ENCODE results near the gene SUSD4. TPM values are rescaled to one million over a fixed set of nuclear protein-coding genes. Genes with fewer than 3 reads are reported as not detected.

Gene SUSD4
- total RNA-seq, 1 experiment from 2014 or later, result 3.2 TPM

DNA sequence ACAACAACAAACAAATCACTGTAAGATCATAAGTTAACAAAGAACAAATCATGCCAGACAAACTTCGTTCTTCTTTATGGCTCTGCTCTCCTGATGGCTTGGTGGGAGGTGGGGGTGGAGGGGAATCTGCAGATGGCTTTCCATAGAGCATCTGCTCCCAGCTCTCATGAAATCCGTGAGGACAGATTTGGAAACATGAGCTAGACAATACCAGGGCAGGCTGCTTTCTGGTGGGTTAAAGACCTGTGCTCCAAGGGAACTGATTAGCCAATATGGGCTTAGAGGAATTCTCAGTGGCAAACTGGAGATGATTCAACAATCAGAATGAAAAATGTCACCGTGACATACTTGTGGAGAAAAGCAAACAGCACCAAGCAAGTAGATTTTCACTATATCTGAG, 151.5 kb downstream of the SUSD4 start:
- TF ChIP-seq, protein P1, sequence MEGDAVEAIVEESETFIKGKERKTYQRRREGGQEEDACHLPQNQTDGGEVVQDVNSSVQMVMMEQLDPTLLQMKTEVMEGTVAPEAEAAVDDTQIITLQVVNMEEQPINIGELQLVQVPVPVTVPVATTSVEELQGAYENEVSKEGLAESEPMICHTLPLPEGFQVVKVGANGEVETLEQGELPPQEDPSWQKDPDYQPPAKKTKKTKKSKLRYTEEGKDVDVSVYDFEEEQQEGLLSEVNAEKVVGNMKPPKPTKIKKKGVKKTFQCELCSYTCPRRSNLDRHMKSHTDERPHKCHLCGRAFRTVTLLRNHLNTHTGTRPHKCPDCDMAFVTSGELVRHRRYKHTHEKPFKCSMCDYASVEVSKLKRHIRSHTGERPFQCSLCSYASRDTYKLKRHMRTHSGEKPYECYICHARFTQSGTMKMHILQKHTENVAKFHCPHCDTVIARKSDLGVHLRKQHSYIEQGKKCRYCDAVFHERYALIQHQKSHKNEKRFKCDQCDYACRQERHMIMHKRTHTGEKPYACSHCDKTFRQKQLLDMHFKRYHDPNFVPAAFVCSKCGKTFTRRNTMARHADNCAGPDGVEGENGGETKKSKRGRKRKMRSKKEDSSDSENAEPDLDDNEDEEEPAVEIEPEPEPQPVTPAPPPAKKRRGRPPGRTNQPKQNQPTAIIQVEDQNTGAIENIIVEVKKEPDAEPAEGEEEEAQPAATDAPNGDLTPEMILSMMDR (conservative IDR thresholded peaks at IDR 0.05), result no peak
- TF ChIP-seq EZH2 (IDR thresholded peaks at IDR 0.05; ENCODE audit: low read depth), result no peak
- CTCF ChIA-PET, result no interaction called here
- no peak overlapping the region for H2AFZ ChIP-seq
- POLR2A ChIA-PET (ENCODE audit: unreplicated experiment), result interaction anchor here (0.7 kb wide), 1 partner anchor 24 kb away, joined by 3 read pairs; no protein-coding TSS in a partner anchor
- no peaks in the 10 kb centered on the region for H3K9me2 ChIP-seq (ENCODE audit: insufficient read depth)
- no peak overlapping the region for H3K27ac ChIP-seq
- no TSS peak for BruUV-seq (replicated peaks)
- no peaks in the 10 kb centered on the region for H4K20me1 ChIP-seq (ENCODE audit: insufficient read depth)
- no peaks in the 10 kb centered on the region; the same call in 1 of the 2 replicates for H3K9me3 ChIP-seq (ENCODE audit: insufficient read depth, low read depth)
- intact Hi-C loops (cut with micrococcal nuclease; ENCODE audit: unreplicated experiment), result no loop called here
- H3K4me2 ChIP-seq, result no peak overlapping the region
- H3K79me2 ChIP-seq (ENCODE audit: low read depth), result no peaks in the 10 kb centered on the region
- no peak overlapping the region for H3K4me3 ChIP-seq
- no peaks in the 10 kb centered on the region for H3K4me1 ChIP-seq (replicated peaks; ENCODE audit: insufficient read depth)
- no peaks in the 10 kb centered on the region for H3F3A ChIP-seq (ENCODE audit: insufficient read depth, low read depth)
- no peaks in the 10 kb centered on the region for H3K36me3 ChIP-seq (ENCODE audit: low read depth)
- H3K27me3 ChIP-seq (ENCODE audit: insufficient read depth, low read depth), result no peaks in the 10 kb centered on the region
- peak in 1 of 2 experiments; percentile 41 for DNase-seq

DNA sequence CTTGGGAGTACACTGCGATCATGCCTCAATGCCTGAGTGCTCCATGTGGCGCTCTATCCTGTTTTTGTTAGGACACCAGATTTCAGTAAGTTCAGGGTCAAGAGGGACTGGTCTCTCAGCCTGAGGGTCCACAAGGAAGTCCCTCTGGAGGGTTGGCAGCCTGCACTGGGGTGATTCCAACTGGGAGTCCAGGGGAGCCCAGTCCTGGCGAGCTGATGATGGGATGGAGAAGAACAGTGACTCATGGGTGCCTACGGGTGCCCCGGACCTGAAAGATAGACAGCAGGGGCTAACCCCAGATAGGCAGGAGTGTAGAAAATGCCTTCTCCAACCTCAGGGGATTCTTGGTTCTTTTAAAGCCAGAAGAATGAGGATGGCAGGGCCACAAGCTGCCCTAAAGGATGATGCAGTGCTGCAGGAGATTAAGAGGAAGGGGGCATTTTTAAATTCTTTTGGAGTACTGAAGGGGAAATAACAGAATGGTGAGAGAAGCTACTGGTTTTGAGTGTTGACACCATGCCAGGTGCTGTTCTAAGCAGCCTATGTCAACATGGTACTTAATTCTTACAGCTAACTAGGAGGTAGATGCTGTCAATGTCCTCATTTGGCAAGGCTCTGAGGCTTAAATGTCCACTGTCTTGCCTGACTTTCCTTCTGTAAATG, 152.5 kb downstream of the SUSD4 start:
- H3K36me3 ChIP-seq (ENCODE audit: low read depth), result no peaks in the 10 kb centered on the region
- no peak overlapping the region for H3K4me3 ChIP-seq
- ChIA-PET CTCF (no interaction called here), POLR2A (ENCODE audit: unreplicated experiment) (no interaction called here)
- H2AFZ ChIP-seq, result no peak overlapping the region
- no peaks in the 10 kb centered on the region for H3K4me1 ChIP-seq (replicated peaks; ENCODE audit: insufficient read depth)
- TF ChIP-seq, protein P1 (conservative IDR thresholded peaks at IDR 0.05), result no peak
- no peak for TF ChIP-seq EZH2 (IDR thresholded peaks at IDR 0.05; ENCODE audit: low read depth)
- no peaks in the 10 kb centered on the region for H3K9me2 ChIP-seq (ENCODE audit: insufficient read depth)
- intact Hi-C loops (cut with micrococcal nuclease; ENCODE audit: unreplicated experiment), result no loop called here
- no peaks in the 10 kb centered on the region for H3K79me2 ChIP-seq (ENCODE audit: low read depth)
- DNase-seq, result no peak
- no peaks in the 10 kb centered on the region for H3K27me3 ChIP-seq (ENCODE audit: insufficient read depth, low read depth)
- H4K20me1 ChIP-seq (ENCODE audit: insufficient read depth), result no peaks in the 10 kb centered on the region
- no TSS peak for BruUV-seq (replicated peaks)
- no peaks in the 10 kb centered on the region for H3F3A ChIP-seq (ENCODE audit: insufficient read depth, low read depth)
- no peaks in the 10 kb centered on the region; the same call in 1 of the 2 replicates for H3K9me3 ChIP-seq (ENCODE audit: insufficient read depth, low read depth)
- no peak overlapping the region for H3K27ac ChIP-seq
- H3K4me2 ChIP-seq, result no peak overlapping the region

DNA sequence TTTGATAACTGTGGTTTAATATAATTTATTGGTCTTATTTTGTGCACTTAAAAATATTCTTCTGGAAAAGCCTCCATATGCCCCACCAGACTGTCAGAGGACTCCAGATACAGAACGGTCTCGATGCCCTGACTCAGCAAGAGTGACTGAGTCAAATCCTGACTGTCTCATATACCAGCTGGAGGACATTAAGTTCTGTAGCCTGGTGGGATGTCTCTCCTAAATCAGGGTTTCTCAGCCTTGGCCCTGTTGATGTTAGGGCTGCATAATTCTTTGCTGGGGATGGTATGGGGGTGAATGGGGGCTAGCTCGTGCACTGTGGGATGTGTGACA, 153.2 kb downstream of the SUSD4 start:
- Histone ChIP-seq H3K4me3 (no peak overlapping the region), H3K36me3 (ENCODE audit: low read depth) (no peaks in the 10 kb centered on the region), H3K4me1 (replicated peaks; ENCODE audit: insufficient read depth) (no peaks in the 10 kb centered on the region), H2AFZ (no peak overlapping the region), H3K27ac (no peak overlapping the region), H3K79me2 (ENCODE audit: low read depth) (no peaks in the 10 kb centered on the region), H3K9me3 (ENCODE audit: insufficient read depth, low read depth) (no peaks in the 10 kb centered on the region; the same call in 1 of the 2 replicates), H3F3A (ENCODE audit: insufficient read depth, low read depth) (no peaks in the 10 kb centered on the region), H4K20me1 (ENCODE audit: insufficient read depth) (no peaks in the 10 kb centered on the region), H3K4me2 (no peak overlapping the region), H3K27me3 (ENCODE audit: insufficient read depth, low read depth) (no peaks in the 10 kb centered on the region), H3K9me2 (ENCODE audit: insufficient read depth) (no peaks in the 10 kb centered on the region)
- intact Hi-C loops (cut with micrococcal nuclease; ENCODE audit: unreplicated experiment), result no loop called here
- DNase-seq, result no peak
- CTCF ChIA-PET, result no interaction called here
- TF ChIP-seq, protein P1 (conservative IDR thresholded peaks at IDR 0.05), result no peak
- TF ChIP-seq EZH2 (IDR thresholded peaks at IDR 0.05; ENCODE audit: low read depth), result no peak
- POLR2A ChIA-PET (ENCODE audit: unreplicated experiment), result no interaction called here
- no TSS peak for BruUV-seq (replicated peaks)

Data from PC-9 (cell line).